SIG-M5 treated with dmso at 0.1 percent for 504 hours (cell line): ENCODE measurements around the gene PBX3.

Source experiments
- DNase-seq: peaks from one replicate; lab custom pipeline; 2025; ENCODE audit not compliant: unreplicated experiment; lab: John Stamatoyannopoulos, UW

PBX3 gene

GRCh38 chr9:125748446-125749099, 1.4 kb downstream of the PBX3 start:
- DNase-seq, result no peak

GRCh38 chr9:125749287-125749935, 2.2 kb downstream of the PBX3 start:
- DNase-seq, result no peak

- no peak for DNase-seq
These were observed 2.9 kb downstream of the PBX3 start for GRCh38 chr9:125749951-125750626.

- no peak for DNase-seq
These were observed 3.4 kb downstream of the PBX3 start for GRCh38 chr9:125750627-125751011.

GRCh38 chr9:125752070-125752628, 5.0 kb downstream of the PBX3 start:
- DNase-seq, result no peak

- no peak for DNase-seq
These were observed 6.9 kb downstream of the PBX3 start for GRCh38 chr9:125754096-125754495.

- DNase-seq, result no peak
These were observed 8.2 kb downstream of the PBX3 start for GRCh38 chr9:125755340-125755739.

- no peak for DNase-seq
These were observed 9.3 kb downstream of the PBX3 start for GRCh38 chr9:125756518-125756917.

- DNase-seq, result no peak
These were observed 10.7 kb downstream of the PBX3 start for GRCh38 chr9:125757834-125758233.

GRCh38 chr9:125758986-125759763, 12.0 kb downstream of the PBX3 start:
- DNase-seq, result peak; percentile 89

GRCh38 chr9:125759764-125760129, 12.6 kb downstream of the PBX3 start:
- no peak for DNase-seq

- DNase-seq, result no peak
These were observed 13.4 kb downstream of the PBX3 start for GRCh38 chr9:125760537-125760936.

GRCh38 chr9:125761676-125762450, 14.7 kb downstream of the PBX3 start:
- no peak for DNase-seq

- no peak for DNase-seq
These were observed 16.2 kb downstream of the PBX3 start for GRCh38 chr9:125763394-125763801.

- no peak for DNase-seq
These were observed 17.0 kb downstream of the PBX3 start for GRCh38 chr9:125764198-125764597.

- no peak for DNase-seq
These were observed 19.5 kb downstream of the PBX3 start for GRCh38 chr9:125766468-125767221.

GRCh38 chr9:125767349-125767748, 20.2 kb downstream of the PBX3 start:
- DNase-seq, result no peak

- no peak for DNase-seq
These were observed 21.6 kb downstream of the PBX3 start for GRCh38 chr9:125768803-125769202.

- no peak for DNase-seq
These were observed 23.9 kb downstream of the PBX3 start for GRCh38 chr9:125771037-125771436.

- DNase-seq, result no peak
These were observed 25.6 kb downstream of the PBX3 start for GRCh38 chr9:125772740-125773139.
